Measurements from ENCODE around the gene LRRC30.

LRRC30 gene

DNA sequence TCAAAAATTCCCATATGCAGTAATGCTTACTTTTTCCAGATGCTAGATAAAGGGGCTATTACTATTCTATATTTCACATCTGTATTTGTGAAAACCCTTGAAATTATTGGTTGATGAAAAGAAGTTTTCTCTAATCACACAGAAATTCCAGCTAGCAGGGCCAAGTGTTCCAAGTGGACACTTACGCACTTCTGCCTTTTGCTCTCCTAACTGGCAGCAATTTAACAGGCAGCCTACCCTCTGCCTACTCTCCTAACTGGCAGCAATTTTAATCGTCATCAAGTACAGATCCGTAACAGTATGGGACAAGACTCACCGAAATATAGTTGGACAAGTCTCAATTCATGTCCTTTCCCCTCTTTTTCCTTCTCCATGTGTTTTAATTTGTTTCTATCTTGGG, 12.0 kb downstream of the LRRC30 start:
- DNase-seq, result no peak

DNA sequence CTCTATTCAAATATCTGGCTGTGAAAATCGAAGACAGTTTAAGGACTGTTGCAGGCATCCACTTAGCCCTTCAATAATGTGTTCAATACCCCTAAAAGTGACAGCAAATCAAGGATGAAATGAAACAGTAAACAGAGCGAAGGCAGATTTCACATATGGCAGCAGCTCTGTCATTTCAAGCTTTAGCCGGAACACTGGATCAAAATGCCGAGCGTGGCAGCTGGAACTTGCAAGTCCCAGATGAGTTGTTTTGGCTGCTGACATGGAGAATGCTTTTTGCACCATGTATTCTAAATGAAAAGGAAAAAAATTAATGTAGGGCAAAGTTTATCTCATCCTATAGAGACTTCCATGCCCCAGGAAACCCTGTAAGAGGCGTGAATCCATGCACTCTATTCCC, 18.0 kb downstream of the LRRC30 start:
- no peak for DNase-seq

GRCh38 chr18:7254163-7254562, 23.3 kb downstream of the LRRC30 start:
- no peak for DNase-seq

DNA sequence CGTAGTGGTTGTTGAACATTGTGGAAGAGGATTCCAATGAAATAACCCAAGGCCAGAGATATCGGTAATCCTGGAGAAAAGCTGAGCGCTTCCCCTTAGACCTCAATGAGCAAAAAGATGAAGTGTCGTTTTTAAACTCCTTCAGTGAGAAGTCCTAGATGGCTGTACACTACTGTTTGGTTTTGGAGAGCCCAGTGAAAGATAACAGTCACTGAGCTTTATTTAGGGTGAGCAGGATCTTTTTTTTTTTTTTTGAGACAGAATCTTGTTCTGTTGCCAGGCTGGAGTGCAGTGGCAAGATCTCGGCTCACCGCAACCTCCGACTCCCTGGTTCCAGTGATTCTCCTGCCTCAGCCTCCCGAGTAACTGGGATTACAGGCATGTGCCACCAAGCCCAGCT, 24.2 kb downstream of the LRRC30 start:
- DNase-seq, result no peak

DNA sequence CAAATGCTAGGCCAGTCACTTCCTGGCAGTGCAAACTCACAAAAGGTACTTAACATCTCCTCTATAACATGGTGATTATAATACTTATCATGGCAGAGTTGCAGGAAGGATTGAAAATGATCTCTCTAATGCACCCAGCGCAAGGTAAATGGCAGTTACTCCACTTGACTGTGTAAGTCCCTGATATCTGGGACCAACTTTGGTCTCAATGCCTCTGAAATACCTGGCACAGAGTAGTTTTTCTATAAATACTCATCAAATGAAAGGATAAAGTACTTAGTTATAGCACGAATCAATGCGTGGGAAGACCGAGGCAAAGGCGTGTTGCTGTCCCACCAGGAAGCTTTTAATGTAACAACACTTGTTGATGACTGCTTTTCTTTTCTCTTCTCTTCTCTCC, 24.8 kb downstream of the LRRC30 start:
- no peak for DNase-seq

DNA sequence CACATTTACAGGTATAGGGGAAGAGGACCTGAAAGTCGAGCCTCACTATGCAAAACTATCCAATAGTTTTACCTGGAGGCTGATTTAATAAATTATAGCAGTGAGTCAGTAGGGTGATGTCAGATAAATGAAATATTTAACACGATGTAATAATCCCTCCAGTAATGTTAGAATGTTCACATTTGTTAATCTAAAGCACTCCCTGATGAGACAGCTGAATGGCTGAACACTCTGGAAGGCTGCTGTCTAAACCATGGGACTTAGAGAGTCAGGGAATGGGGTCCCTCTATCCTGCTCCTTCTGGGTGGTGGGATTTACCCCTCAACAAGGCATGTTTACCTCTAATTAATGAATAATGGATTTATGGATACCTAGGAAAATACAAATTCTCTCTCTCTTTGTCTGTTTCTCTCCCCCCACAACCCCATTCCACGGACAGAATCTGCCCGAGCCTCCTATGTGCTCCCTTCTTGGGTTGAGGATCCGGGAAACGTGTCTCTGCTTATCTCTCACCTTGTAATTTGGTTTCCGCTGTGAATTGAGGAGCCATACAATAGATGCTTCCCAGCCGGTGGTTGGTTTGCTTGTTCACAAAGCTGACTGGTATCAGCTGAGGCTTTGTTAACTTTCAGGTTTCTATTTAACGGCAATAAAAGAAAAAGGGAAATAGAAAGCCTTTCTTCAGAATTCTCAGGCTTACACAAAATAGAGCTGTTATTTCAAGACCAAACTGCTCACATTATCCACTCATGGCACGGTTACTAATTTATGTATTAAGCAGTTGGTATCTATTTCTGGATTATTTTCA, 25.9 kb downstream of the LRRC30 start:
- no peak for DNase-seq

- no peak for DNase-seq
These were observed 26.5 kb downstream of the LRRC30 start for GRCh38 chr18:7257426-7257740.

GRCh38 chr18:7259475-7259874, 28.6 kb downstream of the LRRC30 start:
- no peak for DNase-seq

- DNase-seq, result no peak
These were observed 30.3 kb downstream of the LRRC30 start for GRCh38 chr18:7261199-7261598.

DNA sequence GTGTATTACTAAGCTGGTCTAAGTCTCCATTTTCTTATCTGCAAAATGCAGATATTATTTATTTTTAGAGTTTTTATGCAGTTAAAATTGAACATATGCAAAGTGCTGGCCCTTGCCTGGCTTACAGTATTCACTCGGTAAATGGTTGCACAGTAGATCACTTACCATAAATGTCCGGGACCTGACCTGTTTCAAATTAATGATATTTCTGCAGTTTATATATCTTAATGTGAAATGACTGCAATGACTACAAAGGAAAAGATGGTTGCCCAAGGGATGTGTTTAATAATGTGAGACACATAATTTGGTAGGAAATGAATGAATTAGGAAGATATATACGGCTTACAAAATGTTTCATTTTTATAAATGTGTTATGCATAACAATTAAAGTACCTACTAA, 37.1 kb downstream of the LRRC30 start:
- no peak for DNase-seq

DNA sequence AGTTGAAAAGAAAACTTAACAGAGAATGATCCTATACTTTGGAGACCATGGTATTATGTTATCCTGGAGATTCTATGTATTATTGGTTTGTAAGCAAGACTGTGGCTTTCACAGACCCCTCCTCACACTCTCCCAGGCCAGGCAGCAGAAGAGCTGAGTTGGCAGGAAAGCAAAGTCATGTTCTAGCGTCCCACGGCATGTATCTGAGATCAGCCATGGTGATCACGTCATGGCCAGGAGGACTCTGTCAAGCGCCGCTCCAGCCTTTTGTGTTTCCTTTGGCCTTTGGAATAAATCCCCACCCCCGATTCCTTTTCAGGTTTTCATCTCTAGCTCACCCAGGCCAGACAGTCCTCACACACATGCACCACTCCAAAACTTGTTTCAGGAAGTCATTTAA, 39.1 kb downstream of the LRRC30 start:
- no peak for DNase-seq

GRCh38 chr18:7272311-7273049, 41.6 kb downstream of the LRRC30 start:
- DNase-seq, result peak; percentile 71

DNA sequence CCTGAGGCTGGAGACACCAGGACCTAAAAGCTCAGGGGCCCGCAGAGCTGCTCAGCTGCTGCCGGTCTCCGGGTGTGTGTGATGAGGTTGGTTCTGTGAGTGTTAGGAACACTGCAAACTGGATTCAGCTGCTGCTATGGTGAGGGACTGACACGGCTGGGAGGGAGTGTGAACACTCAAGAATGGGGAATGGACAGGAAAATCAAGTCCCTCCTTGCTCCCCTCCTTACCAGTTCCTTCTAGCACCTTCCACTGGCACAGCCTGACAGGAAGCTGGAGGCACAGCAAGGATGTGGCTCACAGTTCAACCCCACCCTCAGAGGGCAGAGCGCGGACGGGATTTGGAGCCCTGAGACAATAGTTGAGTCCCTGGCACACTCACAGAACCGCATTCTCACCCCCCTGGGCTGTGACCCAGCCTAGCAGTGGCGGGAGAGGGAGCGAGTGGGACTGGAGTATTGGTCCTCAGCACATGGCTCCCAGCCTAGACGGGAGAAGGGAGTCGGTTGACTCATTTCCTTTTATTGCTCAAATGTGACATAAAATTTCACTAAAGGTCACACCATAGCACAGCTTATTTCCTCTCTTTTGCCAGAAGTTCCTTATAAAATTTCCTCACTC, 42.5 kb downstream of the LRRC30 start:
- peak; percentile 54 for DNase-seq

DNA sequence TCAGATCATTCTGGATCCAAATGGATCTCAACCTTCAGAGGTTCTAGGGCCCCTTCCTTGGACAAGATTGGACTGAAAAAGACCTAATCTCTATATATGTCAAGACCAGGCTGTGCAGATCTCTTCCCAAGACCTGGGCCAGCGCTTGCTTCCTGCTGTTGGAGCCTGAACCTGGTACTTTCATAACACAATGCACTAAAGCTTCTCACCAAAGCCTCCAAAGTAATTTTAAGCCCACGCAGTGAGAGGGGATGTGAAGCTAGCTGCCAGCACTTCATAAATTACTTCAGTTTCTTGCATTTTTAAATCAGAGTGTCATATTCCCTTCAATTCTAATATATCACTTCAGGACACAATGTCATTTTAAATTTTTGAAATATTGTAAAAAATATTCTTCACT, 50.7 kb downstream of the LRRC30 start:
- no peak for DNase-seq

All from fibroblast of upper back skin (primary cell).